Central memory CD8-positive, alpha-beta T cell (primary cell): ENCODE measurements around the gene GSTO2.
A peak's percentile ranks its signal among the peaks of the same experiment; 100 is the strongest.

ENCODE experiments used
- ATAC-seq: fragments of 150-1000 bp; cut with Tn5 transposase; replicated peaks from 2 replicates; pipeline ENCODE4 v1.10.0; 2022; ENCODE audit warnings: mild to moderate bottlenecking, moderate FRiP score, moderate number of reproducible peaks; ENCODE audit not compliant: poor library complexity, severe bottlenecking; ENCODE audit errors: extremely low read depth
- DNase-seq, 2 donors: peaks; one replicate each; pipeline ENCODE4 v3.0.0; 2021; ENCODE audit warnings: low spot score in 2 of 2
- H3K27ac Mint-ChIP-seq: one replicate; pipeline ENCODE4 v1.8.0; 2022; ENCODE audit warnings: low read depth, mild to moderate bottlenecking, moderate library complexity, mixed read lengths
- H3K27me3 Mint-ChIP-seq: one replicate; pipeline ENCODE4 v1.8.0; 2022; ENCODE audit warnings: mixed read lengths
- H3K36me3 Mint-ChIP-seq: one replicate; pipeline ENCODE4 v1.8.0; 2022; ENCODE audit warnings: mild to moderate bottlenecking, moderate library complexity, mixed read lengths; ENCODE audit not compliant: insufficient read depth
- H3K4me1 Mint-ChIP-seq: one replicate; pipeline ENCODE4 v1.8.0; 2022; ENCODE audit warnings: mixed read lengths
- H3K4me3 Mint-ChIP-seq: one replicate; pipeline ENCODE4 v1.8.0; 2022; ENCODE audit warnings: mild to moderate bottlenecking, moderate library complexity, mixed read lengths
- H3K9me3 Mint-ChIP-seq: one replicate; pipeline ENCODE4 v1.8.0; 2022; ENCODE audit warnings: mixed read lengths

The GSTO2 gene

DNA sequence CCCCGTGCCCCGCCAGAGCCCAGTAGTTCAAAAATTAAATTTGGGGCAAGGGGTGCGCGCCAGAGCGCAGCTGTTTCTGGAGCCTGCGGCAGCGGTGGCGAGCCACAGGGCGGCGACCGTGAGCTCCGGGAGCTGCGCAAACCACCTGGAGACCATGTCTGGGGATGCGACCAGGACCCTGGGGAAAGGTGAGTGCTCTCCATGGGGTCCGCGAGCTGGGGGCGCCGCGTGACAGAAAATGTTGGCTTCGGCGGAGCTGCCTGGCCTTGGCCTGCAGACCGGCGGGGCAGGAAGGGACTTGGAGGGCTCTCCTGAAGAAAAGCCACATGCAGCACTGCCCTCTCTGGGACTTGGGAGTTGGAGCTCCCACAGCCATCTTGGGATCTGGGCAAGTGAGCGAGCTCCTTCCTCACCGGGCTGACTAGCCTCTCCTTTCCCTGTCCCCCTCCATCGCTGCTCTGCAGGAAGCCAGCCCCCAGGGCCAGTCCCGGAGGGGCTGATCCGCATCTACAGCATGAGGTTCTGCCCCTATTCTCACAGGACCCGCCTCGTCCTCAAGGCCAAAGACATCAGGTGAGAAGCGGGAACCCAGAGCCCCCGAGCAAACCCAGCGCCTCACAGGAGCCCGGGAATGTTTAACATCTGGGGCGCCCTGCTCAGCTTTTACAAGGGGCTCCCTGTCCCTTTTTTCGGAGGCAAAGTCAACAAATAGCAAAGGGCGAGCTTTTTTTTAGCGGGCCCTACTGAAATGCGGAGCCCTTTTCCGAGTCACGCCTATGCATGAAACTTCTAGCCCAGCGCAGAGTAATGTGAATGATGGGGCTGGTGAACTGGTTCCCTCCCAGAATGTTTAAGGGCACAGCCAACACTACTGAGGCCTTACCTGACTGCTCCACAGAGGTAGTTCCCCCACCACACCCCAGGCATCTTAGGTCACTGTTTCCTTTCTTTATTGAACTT lies 6.1 kb downstream of the GSTO2 start:
- Mint-ChIP-seq H3K27ac (no peak overlapping the region), H3K4me3 (no peak overlapping the region)

DNA sequence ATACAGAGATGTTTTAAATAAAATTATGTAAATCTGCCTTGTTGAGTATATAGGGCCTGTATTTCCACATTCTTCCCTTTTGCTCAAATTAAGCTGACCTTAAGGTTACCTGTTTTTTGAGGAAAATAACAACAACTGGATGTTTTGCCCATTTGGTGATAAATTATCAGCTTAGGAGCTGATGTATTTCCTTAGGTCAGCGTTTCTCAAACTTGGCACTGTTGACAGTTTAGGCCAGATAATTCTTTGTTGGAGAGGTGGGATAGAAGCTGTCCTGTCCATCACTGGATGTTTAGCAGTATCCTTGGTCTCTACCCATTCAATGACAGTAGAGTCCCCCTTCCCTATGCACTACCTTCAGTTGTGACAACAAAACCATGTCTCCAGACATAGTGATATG lies 7.2 kb downstream of the GSTO2 start:
- no peaks in the 10 kb centered on the region for H3K36me3 Mint-ChIP-seq
- no peak for DNase-seq
- H3K4me1 Mint-ChIP-seq, result no peaks in the 10 kb centered on the region
- H3K4me3 Mint-ChIP-seq, result no peak overlapping the region
- H3K27ac Mint-ChIP-seq, result no peak overlapping the region
- H3K27me3 Mint-ChIP-seq, result peaks cover 27% of the 10 kb centered on the region
- ATAC-seq, result no peak
- H3K9me3 Mint-ChIP-seq, result no peaks in the 10 kb centered on the region

More for the DNA sequence above, 6.1 kb downstream of the GSTO2 start:
- no peak for DNase-seq
- Mint-ChIP-seq H3K36me3 (no peaks in the 10 kb centered on the region), H3K27me3 (peaks cover 27% of the 10 kb centered on the region), H3K4me1 (no peaks in the 10 kb centered on the region), H3K9me3 (no peaks in the 10 kb centered on the region)
- no peak for ATAC-seq

- Mint-ChIP-seq H3K9me3 (no peaks in the 10 kb centered on the region), H3K4me1 (no peaks in the 10 kb centered on the region), H3K27me3 (peaks cover 27% of the 10 kb centered on the region), H3K36me3 (no peaks in the 10 kb centered on the region), H3K4me3 (no peak overlapping the region), H3K27ac (no peak overlapping the region)
- ATAC-seq, result no peak
- no peak for DNase-seq
These were observed 8.8 kb downstream of the GSTO2 start for GRCh38 chr10:104277785-104278184.

- Mint-ChIP-seq H3K4me1 (no peaks in the 10 kb centered on the region), H3K27ac (no peak overlapping the region), H3K4me3 (no peak overlapping the region)
These were observed 10.7 kb downstream of the GSTO2 start for GRCh38 chr10:104279550-104280259.

GRCh38 chr10:104281694-104282093 lies 12.7 kb downstream of the GSTO2 start:
- ATAC-seq (no peak), DNase-seq (no peak)
- Mint-ChIP-seq H3K9me3 (no peaks in the 10 kb centered on the region), H3K4me1 (no peaks in the 10 kb centered on the region), H3K4me3 (no peak overlapping the region), H3K27ac (no peak overlapping the region), H3K27me3 (peaks cover 21% of the 10 kb centered on the region), H3K36me3 (no peaks in the 10 kb centered on the region)

More at GRCh38 chr10:104279550-104280259, 10.7 kb downstream of the GSTO2 start:
- DNase-seq (no peak), ATAC-seq (no peak)
- Mint-ChIP-seq H3K9me3 (no peaks in the 10 kb centered on the region), H3K36me3 (no peaks in the 10 kb centered on the region), H3K27me3 (peaks cover 27% of the 10 kb centered on the region)

DNA sequence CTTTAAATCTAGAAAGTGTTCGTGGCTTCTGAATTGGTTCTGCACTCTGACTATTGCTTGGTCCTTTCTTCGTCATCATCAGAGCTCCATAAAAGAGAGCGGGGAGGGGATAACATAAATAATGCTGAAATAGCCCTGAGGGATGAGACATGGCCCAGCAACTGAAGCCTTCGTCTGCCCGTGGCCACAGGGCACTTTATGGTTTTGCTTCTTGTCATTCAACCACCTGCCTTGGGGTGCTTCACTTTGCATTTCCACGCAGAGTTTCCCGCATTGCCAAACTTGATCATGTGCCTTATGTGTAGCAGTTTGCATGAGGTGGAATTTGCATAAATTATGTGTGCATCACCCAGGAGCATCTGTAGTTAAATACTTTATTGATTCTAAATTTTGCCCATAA lies 15.9 kb downstream of the GSTO2 start:
- H3K36me3 Mint-ChIP-seq, result peaks cover 2% of the 10 kb centered on the region
- no peak overlapping the region for H3K27ac Mint-ChIP-seq
- H3K4me3 Mint-ChIP-seq, result no peak overlapping the region
- no peaks in the 10 kb centered on the region for H3K9me3 Mint-ChIP-seq
- no peak for DNase-seq
- H3K4me1 Mint-ChIP-seq, result no peaks in the 10 kb centered on the region
- peaks cover 28% of the 10 kb centered on the region for H3K27me3 Mint-ChIP-seq
- ATAC-seq, result no peak

DNA sequence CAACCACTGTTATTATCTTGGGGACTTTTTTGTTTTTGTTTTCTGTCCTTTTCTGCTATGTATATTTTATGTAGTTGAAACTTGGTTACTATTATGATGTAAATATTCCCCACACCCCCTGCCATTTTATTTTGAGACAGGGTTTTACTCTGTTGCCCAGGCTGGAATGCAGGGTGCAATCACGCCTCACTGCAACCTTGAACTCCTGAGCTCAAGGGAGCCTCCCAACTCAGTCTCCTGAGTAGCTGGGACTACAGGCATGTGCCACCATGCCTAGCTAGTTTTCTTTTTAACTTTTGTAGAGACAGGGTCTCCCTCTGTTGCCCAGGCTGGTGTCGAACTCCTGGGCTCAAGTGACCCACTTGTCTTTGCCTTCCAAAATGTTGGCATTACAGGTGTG lies 18.0 kb downstream of the GSTO2 start:
- ATAC-seq (no peak), DNase-seq (no peak)
- peaks cover 48% of the 10 kb centered on the region for H3K27me3 Mint-ChIP-seq
- H3K27ac Mint-ChIP-seq, result no peak overlapping the region
- H3K4me1 Mint-ChIP-seq, result peaks cover 7% of the 10 kb centered on the region
- no peak overlapping the region for H3K4me3 Mint-ChIP-seq
- H3K36me3 Mint-ChIP-seq, result peaks cover 2% of the 10 kb centered on the region
- no peaks in the 10 kb centered on the region for H3K9me3 Mint-ChIP-seq

DNA sequence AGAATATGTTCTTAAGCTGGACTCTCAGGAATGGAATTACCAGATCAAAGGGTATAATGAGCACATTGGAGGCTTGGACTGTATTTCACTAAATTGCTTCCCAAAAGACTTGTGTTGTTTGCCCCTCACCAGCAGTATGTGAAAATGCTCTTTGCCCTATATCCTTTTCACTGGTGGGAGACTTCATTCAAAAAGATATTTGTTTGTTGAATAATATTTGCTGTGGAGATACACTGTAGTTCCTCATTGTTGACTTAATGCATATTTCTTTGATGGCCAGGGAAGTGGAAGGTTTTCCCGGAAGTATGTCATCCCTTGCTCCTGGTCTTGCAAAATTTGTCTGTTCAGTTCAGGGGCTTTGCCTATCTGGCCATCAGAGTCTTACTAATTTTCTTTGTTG lies 19.4 kb downstream of the GSTO2 start:
- peaks cover 48% of the 10 kb centered on the region for H3K27me3 Mint-ChIP-seq
- ATAC-seq (no peak), DNase-seq (no peak)
- no peak overlapping the region for H3K4me3 Mint-ChIP-seq
- peaks cover 2% of the 10 kb centered on the region for H3K36me3 Mint-ChIP-seq
- H3K4me1 Mint-ChIP-seq, result peaks cover 7% of the 10 kb centered on the region
- H3K27ac Mint-ChIP-seq, result no peak overlapping the region
- no peaks in the 10 kb centered on the region for H3K9me3 Mint-ChIP-seq

- Mint-ChIP-seq H3K4me3 (no peak overlapping the region), H3K27me3 (peaks cover 48% of the 10 kb centered on the region), H3K4me1 (peaks cover 7% of the 10 kb centered on the region), H3K27ac (no peak overlapping the region), H3K36me3 (peaks cover 2% of the 10 kb centered on the region), H3K9me3 (no peaks in the 10 kb centered on the region)
- ATAC-seq (peak; percentile 98), DNase-seq (peak; percentile 76 to 88)
These were observed 22.5 kb downstream of the GSTO2 start for GRCh38 chr10:104291439-104291951.

- no peak overlapping the region for H3K27ac Mint-ChIP-seq
- DNase-seq, result no peak
- H3K4me3 Mint-ChIP-seq, result no peak overlapping the region
These were observed 24.0 kb downstream of the GSTO2 start for GRCh38 chr10:104293011-104293410.

GRCh38 chr10:104293781-104294321 lies 24.9 kb downstream of the GSTO2 start:
- Mint-ChIP-seq H3K4me1 (peaks cover 7% of the 10 kb centered on the region), H3K27me3 (peaks cover 29% of the 10 kb centered on the region)

More at GRCh38 chr10:104293011-104293410, 24.0 kb downstream of the GSTO2 start:
- ATAC-seq, result no peak
- Mint-ChIP-seq H3K9me3 (no peaks in the 10 kb centered on the region), H3K4me1 (peaks cover 7% of the 10 kb centered on the region), H3K27me3 (peaks cover 37% of the 10 kb centered on the region), H3K36me3 (no peaks in the 10 kb centered on the region)

DNA sequence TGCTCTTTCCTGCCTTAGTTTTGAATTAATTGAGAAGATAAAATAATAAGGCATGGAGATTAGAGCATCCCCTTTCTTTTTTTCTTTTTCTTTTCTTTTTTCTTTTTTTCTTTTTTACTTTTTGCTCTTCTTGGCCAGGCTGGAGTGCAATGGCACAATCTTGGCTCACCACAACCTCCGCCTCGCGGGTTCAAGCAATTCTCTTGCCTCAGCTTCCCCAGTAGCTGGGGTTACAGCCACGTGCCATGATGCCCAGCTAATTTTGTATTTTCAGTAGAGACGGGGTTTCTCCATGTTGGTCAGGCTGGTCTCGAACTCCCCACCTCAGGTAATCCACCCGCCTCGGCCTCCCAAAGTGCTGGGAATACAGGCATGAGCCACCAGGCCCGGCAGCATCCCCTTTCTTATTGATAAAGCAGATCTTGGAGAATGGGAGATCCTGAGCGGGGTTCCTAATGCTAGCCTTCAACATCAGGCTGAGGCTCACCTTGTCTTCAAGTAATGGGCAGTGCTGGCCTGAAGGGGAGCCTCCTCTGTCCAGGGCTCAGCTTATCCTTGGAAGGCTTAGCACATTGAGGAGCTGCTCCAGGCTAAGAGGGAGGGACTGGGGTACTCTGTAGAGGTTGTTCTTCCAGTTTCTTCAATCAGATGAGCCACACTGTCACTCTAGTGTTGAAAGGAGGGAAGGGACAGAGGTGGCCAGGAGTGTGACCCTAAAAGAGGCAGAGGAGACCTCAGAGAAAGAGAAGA lies 27.9 kb downstream of the GSTO2 start:
- no peak for ATAC-seq
- Mint-ChIP-seq H3K36me3 (peaks cover 2% of the 10 kb centered on the region), H3K27me3 (no peaks in the 10 kb centered on the region), H3K27ac (no peak overlapping the region), H3K4me3 (no peak overlapping the region), H3K4me1 (peaks cover 16% of the 10 kb centered on the region), H3K9me3 (no peaks in the 10 kb centered on the region)
- no peak for DNase-seq

More at GRCh38 chr10:104293781-104294321, 24.9 kb downstream of the GSTO2 start:
- DNase-seq (no peak), ATAC-seq (no peak)
- no peak overlapping the region for H3K4me3 Mint-ChIP-seq
- no peaks in the 10 kb centered on the region for H3K36me3 Mint-ChIP-seq
- H3K27ac Mint-ChIP-seq, result no peak overlapping the region
- H3K9me3 Mint-ChIP-seq, result no peaks in the 10 kb centered on the region
